GM19328 (cell line): ENCODE data around the gene LZTFL1.

Experiments used
- ATAC-seq: cut with Tn5 transposase; IDR thresholded peaks from one replicate; pipeline ENCODE4 v1.9.1; 2021; ENCODE audit warnings: mild to moderate bottlenecking, moderate library complexity; ENCODE audit not compliant: unreplicated experiment

LZTFL1 gene

DNA sequence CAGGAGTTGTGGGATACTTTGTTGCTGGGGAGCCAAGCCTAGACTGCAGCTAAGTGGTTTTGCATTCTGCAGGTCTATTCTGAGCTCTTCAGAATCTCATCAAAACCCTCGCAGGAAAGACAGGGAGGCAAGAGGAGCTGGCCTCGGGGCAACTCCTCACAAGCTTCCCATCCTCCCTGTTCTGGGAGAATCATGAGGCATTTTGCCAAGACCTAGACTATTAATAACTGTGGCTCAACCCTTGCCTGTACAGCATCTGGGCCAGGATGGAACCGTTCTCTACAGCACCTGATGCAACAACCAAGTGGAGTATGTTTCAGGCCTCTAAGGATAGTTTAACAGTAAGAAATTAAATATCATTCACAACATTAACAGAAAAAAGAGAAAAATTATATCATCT is 25.4 kb downstream of the LZTFL1 start:
- no peak for ATAC-seq

DNA sequence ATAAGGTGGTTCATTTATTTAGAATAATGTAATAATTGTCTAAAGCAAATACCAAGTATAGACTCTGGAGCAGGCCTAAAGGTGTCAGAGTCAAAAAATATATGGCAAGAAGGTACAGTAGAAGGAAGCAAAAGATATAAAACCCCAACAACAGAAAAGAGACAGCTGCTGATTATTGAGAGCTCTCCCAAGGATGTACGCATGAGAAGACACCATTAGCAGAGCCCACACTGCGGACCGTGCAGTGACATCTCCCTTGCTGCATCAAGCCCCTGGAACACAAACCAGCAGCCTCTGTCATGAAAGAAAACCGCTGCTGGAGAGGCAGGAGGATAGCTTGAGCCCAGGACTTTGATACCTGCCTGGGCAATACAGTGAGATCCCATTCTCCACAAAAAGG is 27.6 kb downstream of the LZTFL1 start:
- ATAC-seq = no peak

DNA sequence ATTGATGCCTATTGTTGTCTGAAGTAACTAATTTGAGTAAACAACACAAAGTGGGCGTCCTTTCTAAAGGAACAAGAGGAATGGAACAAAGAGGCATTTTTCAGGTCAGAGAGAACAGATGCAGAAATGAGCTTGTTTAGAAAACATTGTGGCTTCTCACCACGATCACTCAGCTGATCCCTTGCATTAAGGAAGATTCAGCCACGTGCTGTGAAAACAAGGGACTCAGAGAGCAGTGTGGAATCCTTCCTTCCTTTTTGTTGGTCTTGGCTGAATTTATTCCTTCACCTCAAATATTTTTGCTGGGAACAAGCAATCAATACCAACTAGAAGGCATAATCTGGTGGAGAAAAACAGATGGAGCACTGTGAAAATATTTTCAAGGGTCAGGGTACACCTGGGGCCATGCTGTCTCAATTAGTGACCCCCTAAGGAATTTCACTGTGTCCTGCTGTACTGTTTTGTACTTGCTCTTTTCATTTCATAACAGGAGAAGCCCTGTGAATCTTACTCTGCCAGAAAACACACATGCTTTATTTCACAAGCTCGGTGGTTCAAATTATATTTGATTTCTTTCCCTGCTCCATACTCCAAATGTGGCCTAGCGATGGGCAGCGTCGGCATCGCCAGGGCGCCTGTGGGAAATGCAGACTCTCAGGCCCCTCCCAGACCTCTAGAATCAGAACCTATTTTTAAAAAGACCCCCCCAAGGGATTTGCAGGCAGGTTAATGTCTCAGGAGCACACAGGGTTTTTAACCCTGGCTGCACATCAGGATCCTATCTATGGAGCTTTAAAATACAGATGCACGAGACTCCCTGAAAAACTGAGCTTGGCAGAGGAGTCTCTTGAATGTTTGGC is 34.0 kb downstream of the LZTFL1 start:
- no peak for ATAC-seq

DNA sequence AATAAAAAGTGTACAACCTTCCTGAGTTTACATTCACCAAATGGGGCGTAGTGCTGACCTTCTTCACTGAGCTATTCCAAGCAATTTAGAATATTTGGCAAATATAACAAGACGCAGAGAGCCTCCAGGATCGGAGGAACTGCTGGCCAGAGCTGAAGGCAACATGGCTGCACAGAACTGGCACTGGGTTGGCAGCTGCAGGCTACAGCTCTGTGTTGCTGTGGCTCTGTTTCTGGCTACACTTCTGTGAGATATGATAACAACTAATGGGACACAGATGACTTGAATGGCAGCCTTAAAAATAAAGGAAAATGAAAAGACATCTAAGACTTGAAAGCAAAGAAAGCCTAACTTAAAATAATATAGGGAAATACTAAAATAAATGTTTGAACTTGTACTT is 34.8 kb downstream of the LZTFL1 start:
- ATAC-seq = no peak

DNA sequence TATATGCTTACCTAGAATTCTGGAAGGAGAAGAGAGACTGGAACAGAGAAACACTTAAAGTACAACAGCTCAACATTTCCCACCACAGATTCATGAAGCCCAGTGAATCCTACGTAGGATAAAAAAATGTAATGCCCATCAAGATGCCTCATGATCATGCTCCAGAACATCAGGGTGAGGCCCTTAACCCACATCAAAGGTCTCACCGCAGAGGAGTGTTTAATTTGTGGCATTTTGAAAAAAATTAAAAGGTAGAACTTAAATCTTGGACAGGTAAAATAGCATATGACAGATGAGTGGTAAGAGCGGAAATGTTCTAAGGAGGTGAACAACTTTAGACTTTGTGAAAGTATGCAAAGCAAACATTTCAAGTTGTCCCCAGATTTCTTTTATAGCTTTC is 35.8 kb downstream of the LZTFL1 start:
- no peak for ATAC-seq

DNA sequence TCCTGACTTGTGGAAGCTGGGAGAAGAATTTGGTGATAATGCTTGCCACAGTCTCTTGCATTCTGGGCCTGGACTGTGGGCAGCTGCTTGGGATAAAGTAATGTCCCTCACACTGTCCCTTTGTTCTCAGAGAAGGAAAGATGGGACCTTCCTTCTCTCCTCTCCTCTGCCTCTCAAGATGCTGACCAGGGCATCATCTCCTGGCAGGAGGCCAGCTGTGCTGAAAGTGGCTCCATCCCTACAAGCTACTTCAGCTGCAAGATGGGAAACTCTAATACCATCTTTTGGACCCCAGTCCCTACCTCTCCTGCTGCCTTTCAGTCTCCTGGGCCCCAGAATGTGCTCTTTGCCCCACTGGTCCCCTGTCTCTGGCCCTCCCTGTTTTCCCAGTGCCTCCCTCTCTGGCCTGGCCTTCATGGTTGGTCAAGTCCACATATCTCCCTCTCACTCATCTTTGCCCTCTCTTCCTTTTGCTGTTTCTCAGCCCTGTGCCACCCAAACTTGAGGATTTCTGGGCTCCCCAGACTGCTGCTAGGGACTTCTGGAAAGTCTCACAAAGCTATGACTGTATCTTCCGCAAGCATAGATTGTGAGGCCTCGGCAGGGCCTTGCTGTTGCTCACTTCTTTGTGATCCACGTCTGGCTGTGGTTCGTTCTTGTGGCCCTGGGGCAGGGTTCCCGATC is 38.5 kb downstream of the LZTFL1 start:
- ATAC-seq = no peak

DNA sequence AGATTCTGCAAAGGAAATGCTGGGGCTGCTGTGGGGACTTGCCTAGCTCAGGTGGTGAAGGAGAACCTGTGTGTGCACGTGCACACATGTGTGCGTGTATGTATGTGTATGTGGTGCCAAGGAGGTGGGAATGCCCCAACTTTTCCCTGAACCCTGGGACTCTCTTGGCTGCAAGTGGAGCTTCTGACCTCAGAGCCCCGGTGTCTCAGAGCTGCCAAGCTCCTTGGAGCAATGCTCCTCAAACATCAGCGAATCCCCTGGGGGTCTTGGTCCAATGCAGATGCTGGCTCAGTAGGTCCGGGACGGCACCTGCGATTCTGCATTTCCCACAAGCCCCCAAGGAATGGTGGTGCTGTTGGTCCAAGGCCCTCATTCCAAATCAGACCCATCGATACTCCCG is 39.8 kb downstream of the LZTFL1 start:
- ATAC-seq = no peak

DNA sequence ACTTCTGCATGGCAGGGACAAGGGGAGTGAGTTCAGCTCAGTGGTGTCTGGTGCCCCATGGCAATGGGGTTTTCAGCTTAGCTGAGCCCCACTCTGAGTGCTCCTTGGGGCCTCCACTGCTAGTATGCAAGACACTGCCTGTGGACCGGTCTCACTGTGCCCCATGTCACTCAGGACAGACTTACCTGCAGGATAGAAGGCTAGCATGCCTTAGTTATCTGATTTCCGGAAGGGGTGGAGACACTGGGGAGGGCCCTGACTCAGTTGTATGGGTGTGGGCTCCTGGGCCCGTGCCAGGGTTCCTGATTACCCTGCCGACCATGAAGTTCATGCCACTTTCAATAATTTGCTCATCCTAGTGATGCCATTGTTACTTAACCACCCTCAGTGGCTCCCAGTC is 41.3 kb downstream of the LZTFL1 start:
- ATAC-seq = no peak

DNA sequence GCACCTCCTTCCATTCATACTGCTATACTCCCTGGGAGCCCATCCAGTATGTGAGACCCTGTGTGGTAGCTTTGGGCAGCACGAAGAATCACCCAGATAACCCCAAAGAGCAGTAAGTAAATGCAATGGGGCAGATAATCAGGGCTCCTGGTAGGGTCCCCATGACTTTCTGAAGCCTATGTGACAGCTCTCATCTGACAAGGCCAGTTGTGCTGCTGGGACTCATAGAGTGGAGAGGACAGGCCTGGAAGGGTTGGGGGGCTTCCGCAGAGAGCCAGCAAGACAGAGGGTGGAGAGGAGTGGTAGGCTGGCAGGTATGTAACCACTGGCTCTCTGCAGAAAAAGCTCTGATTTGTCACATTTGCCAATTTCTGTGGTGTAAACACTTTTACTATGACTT is 42.3 kb downstream of the LZTFL1 start:
- ATAC-seq = no peak

DNA sequence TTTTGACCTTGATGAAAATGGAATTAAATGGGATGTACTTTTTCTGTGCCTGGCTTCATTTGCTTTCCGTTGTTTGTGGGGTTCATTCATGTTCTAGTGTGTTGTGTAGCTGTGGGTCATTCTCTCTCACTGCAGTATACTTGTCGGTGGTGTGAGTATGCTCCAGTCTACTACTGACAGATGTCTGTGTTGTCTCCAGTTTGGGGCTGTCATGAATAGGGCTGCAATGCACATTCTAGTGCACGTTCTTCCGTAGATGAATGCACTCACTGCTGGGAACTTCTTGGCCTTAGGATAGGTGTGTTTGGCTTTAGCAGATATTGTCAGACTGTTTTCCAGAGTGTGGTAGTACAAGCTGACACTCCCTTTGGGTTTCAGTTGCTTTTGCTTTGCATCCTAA is 43.9 kb downstream of the LZTFL1 start:
- ATAC-seq = no peak

DNA sequence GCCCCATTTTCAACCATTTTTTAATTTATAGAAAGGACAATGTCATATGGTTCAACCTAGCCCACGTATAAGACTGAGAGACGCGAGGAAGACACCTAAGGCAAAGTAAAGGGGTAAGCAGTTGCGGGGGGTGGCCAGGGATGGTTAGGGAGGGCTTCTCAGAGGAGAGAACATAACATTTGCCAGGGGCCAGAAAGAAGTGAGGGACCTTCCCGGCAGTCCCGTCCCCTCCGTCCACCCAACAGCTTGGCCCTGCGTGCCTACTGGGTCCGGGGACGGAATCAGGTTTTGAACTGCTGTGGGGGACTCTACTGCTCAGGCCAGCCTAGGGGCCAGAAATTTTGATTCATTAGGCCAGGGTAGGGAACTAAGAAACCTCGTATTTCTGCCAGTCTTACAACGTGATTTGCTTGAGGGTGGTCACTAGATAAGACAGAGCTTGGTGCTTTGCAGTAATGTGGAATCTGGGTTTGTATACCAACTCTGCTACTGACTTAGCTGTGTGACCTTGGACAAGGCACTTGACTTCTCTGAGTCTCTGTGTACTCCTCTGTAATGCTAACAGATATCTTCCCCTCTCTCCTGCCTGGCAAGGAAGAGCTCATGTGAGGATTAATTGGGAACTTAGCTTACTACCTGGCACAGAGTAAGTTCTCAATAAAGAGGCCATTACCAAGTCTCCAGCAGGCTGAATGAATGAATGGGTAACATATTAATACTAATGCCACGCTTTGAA is 44.8 kb downstream of the LZTFL1 start:
- ATAC-seq = no peak

DNA sequence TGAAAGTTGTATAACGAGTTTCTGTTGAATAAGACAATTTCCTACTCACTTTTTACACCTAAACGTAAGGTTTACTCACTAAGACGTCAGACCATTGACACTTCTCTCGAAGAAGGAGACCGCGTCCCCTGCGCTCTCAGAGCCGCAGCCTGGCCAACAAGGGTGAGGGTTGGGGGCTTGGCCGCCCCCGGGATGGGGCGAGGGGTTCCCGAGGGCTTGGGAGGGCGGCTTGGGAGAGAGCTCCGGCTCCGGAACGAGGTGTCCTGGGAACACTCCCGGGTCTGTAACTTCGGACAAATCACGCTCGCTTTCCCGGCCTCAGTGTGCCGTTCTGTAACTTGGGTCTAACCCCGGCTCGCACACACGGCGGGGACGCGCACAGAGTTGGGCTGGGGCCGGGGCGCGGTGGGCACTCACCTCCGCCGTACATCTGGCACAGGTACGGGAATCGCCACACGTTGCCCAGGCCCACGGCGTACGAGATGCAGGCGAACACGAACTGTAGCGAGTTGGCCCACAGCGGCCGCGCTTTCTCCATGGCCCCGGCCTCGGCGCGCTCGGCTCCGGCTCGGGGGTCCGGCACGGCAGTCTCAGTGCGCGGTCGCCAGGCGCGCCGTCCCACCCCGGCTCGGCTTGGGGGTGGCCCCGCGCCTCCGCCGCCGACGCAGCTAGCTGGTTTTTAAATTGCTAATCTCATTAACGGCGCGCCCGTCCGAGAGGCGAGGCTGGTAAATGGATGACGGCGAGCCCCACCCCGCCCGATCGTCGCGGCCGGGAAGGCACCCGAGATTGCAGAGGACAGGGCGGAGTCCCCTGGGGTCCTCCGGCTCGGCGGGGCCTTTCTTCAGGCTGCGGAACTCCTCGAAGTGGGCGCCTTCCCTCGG is 45.8 kb downstream of the LZTFL1 start, which contains the start of gene SLC6A20:
SLC6A20 (minus strand) TSS at position 655 of the 884 bp plus-strand sequence; CDS start at position 538, 117 bp downstream.
- ATAC-seq = no peak

DNA sequence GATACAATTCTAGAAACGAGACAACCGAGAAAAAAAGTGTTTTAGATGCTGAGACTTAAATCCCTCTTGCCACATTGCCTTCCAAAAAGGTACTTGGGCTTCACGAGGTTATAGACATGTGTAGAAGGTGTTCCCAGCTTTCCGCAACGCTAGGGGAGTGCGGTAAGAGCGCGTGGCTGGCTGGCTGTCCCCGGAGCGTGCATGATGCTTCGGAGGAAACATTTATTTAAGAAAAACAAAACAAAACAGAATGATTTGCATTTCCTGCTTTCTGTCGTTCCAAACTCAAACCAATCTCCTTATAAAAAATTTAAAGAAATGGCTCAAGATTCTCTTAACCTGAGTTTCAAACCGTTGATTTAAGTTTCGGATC is 46.4 kb downstream of the LZTFL1 start:
- ATAC-seq = no peak

DNA sequence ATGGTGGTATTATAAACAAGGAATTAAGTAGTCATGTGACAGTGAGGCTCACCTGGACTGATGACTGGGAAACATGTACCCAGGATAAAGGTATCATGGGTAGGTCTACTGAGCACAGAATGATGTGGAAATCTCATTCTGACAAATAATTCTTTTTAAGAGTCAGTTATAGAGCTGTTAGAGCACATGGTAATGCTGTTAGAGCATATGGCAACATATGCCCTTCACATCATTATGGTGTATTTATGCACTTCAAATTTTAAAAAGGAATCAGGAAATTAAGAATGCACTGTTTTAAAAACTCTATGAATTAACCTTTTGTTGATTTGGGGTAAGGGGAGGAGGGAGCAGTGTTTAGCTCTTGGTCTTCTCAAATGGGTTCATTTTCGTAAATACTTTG is 47.3 kb downstream of the LZTFL1 start:
- no peak for ATAC-seq

DNA sequence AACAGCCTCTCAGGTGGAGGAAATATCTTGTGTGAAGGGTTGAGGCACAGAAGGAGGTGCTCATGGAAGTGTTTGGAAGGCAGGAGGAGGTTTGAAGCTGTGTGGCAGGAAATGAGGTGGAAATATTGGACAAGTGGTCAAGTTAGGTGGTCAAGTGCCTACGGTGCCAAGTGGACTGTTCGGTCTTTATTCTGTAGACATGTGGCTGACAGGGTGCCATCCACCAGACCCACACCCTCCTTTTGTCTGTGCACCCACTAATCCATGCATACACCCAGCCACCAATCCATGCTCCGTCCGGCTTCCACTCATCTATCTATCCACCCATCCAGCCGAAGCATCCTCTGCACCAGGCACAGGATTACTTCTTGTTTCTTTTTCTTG is 47.8 kb downstream of the LZTFL1 start:
- ATAC-seq = no peak

DNA sequence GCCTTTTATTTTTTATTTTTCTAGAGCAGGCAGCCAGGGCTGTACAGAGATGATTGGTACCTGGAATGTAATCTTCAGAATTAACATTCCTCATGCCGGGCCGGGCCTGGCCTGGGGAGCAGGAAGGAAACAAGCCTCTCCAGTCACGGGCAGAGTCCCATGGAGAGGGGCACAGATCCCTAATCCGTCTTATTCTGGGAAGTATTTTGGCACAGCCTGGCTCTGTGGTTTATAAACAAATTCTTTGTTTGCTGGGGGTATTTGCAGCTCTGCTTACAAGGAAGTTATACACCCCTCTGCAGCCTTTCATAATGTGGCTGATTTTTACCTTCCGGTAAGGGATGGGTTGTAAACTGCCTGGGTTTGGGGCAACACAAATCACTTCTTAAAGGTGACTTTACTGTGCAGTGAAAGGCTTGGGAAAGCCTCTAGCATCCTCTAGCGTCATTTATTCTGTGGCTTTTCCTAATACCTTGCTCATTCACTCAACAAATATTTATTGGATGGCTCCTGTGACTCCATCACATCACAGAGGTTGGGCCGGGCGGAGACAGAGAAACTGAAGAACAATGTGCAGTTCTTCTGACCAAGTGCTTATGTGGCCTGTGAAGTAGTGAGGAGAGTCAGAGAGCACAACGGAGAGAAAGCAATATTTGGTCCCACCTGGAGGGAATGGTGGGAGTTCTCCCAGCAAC is 48.3 kb downstream of the LZTFL1 start:
- no peak for ATAC-seq

DNA sequence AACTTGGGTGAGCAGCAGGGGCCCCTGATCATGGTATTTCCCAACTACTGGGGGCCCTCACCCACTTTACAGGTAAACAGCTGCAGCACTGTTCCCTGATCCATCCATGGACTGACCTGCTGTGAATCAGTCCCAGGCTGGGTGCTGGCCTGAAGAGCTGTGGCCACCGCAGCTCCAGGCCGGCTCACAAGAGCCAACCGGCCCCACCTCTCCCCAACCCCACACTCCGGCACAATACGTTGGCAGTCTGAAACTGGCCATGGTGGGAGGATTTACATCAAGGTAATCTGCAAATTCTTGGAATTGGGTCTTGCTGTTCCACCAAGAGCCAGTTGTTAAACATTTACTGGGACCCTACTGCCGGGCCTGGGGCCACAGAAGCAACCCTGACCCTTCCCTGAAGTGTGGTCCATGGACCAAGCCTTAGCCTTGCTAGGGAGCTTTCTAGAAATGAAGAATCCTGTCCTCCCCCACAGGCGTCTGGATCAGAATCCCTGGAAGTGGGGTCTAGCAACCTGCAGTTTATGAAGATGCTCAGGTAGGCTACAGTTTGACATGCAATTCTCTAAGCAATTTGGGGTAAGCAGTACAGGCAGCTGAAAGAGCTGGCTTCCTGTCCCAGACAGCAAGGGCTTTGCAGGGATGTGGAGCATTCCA is 49.3 kb downstream of the LZTFL1 start:
- no peak for ATAC-seq

DNA sequence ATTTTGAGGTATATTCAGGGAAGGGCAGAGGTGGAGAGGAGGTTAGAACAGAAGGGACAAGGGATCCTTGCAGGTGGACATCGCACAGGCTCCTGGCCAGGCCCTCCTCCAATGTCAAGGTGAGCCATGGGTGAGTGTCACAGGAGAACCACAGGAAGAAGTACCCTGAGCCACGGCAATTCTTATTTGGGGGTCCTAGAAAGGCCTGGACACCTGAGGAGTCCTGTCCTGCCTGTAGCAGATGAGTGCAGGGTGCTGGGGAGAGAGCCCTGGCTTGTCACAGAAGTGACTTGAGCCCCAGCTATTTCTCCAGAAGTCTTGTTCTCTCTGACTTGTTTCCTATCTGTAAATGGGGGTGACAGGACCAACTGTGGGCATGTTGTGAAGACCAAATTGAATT is 49.9 kb downstream of the LZTFL1 start:
- ATAC-seq = no peak

DNA sequence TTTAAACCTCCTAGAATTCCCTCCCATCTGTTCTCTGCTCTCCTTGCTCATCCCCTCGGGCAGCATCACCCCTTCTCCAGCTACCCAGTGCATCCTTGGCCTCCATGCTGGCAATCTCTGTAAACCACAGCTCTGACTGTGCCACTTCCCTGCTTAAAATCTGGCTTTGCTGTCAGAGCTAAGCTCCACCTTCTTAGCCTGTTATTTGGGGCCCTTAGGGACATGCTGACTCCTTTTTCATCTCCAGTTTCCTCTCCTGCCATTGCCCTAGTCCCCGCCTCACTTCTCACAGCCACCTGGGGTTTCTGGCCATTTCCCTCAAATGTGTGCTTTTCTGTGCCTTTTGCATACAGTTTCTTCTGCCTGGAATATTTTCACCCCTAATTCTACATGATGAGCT is 51.3 kb downstream of the LZTFL1 start:
- ATAC-seq = no peak
